A549 (cell line): Measurements from ENCODE around the gene LRIG1.

ENCODE experiments used
- EP300 ChIP-seq, 2 experiments: fragments of >200 bp; sonication (Bioruptor Twin); formaldehyde crosslinking; IDR thresholded peaks; 2 replicates in 1 of 2; 3 replicates in 1 of 2; pipeline ENCODE4 v1.6.1; 2016 to 2017
- MAZ ChIP-seq: fragments of 150-350 bp; IDR thresholded peaks from 2 replicates; pipeline ENCODE4 v1.6.1; 2014; ENCODE audit warnings: antibody characterized with exemption, low read depth, low read length, borderline replicate concordance
- POLR2A ChIP-seq: IDR thresholded peaks from 2 replicates; pipeline ENCODE4 v1.6.1; 2012; ENCODE audit warnings: mild to moderate bottlenecking, low read length
- RAD21 ChIP-seq, 2 experiments: fragments of >200 bp in 1 of 2; sonication (Bioruptor Twin) in 1 of 2; formaldehyde crosslinking in 1 of 2; IDR thresholded peaks in 1 of 2; conservative IDR thresholded peaks in 1 of 2; 2 replicates in 1 of 2; 3 replicates in 1 of 2; pipeline ENCODE4 v1.6.1; 2012 to 2018; ENCODE audit warnings: inconsistent platforms in 1 of 2
- TF ChIP-seq, protein P1 (sequence below): fragments of >200 bp; sonication (Bioruptor Twin); formaldehyde crosslinking; IDR thresholded peaks from 3 replicates; pipeline ENCODE4 v1.5.1; 2016
- TF ChIP-seq, protein P2 (sequence below): IDR thresholded peaks from 2 replicates; pipeline ENCODE4 v1.6.1; 2012
- TF ChIP-seq, protein P3 (sequence below): fragments of 200-600 bp; sonication (generic); IDR thresholded peaks from 2 replicates; pipeline ENCODE4 v1.6.1; 2016; ENCODE audit warnings: antibody characterized with exemption, mild to moderate bottlenecking, moderate library complexity

DNA sequence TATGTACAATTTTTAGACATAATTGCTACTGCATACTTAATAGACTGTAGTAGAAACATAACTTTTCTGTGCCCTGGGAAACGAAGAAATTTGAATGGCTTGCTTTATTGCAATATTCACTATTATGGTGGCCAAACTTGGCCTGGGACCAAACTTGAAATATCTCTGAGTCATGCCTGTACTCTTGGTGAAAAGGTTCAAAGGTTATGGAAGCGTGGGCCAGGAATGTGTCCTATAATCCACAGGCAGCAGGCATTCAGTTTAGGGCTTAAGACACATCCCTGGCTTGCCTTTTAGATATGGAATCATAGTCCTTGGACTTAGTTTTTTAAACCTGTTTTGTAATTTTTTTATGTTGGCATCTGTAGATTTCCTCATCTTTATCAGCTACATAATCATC is 124.3 kb downstream of the LRIG1 start:
- TF ChIP-seq MAZ (no peak), POLR2A (no peak), RAD21 (conservative IDR thresholded peaks at IDR 0.05 in 1 of 2, IDR thresholded peaks at IDR 0.05 in 1 of 2) (no peak), EP300 (IDR thresholded peaks at IDR 0.05) (no peak)
- TF ChIP-seq, protein P1, sequence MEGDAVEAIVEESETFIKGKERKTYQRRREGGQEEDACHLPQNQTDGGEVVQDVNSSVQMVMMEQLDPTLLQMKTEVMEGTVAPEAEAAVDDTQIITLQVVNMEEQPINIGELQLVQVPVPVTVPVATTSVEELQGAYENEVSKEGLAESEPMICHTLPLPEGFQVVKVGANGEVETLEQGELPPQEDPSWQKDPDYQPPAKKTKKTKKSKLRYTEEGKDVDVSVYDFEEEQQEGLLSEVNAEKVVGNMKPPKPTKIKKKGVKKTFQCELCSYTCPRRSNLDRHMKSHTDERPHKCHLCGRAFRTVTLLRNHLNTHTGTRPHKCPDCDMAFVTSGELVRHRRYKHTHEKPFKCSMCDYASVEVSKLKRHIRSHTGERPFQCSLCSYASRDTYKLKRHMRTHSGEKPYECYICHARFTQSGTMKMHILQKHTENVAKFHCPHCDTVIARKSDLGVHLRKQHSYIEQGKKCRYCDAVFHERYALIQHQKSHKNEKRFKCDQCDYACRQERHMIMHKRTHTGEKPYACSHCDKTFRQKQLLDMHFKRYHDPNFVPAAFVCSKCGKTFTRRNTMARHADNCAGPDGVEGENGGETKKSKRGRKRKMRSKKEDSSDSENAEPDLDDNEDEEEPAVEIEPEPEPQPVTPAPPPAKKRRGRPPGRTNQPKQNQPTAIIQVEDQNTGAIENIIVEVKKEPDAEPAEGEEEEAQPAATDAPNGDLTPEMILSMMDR: no peak
- TF ChIP-seq, protein P2, sequence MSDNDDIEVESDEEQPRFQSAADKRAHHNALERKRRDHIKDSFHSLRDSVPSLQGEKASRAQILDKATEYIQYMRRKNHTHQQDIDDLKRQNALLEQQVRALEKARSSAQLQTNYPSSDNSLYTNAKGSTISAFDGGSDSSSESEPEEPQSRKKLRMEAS: no peak
- TF ChIP-seq, protein P3, sequence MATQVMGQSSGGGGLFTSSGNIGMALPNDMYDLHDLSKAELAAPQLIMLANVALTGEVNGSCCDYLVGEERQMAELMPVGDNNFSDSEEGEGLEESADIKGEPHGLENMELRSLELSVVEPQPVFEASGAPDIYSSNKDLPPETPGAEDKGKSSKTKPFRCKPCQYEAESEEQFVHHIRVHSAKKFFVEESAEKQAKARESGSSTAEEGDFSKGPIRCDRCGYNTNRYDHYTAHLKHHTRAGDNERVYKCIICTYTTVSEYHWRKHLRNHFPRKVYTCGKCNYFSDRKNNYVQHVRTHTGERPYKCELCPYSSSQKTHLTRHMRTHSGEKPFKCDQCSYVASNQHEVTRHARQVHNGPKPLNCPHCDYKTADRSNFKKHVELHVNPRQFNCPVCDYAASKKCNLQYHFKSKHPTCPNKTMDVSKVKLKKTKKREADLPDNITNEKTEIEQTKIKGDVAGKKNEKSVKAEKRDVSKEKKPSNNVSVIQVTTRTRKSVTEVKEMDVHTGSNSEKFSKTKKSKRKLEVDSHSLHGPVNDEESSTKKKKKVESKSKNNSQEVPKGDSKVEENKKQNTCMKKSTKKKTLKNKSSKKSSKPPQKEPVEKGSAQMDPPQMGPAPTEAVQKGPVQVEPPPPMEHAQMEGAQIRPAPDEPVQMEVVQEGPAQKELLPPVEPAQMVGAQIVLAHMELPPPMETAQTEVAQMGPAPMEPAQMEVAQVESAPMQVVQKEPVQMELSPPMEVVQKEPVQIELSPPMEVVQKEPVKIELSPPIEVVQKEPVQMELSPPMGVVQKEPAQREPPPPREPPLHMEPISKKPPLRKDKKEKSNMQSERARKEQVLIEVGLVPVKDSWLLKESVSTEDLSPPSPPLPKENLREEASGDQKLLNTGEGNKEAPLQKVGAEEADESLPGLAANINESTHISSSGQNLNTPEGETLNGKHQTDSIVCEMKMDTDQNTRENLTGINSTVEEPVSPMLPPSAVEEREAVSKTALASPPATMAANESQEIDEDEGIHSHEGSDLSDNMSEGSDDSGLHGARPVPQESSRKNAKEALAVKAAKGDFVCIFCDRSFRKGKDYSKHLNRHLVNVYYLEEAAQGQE: no peak
